Retinal pigment epithelial cell (primary cell): ENCODE results near the gene SSX1.
"Not testable (repeated sequence)": the region's sequence is repeated elsewhere in the genome, so short reads cannot be mapped to it uniquely, and the experiment has no call there.

Source experiments
- DNase-seq: peaks from one replicate; pipeline ENCODE4 v3.0.0-alpha.2; 2010; ENCODE audit warnings: low read depth
- H3K4me3 ChIP-seq: 2 replicates; pipeline ENCODE4 v1.5.1; 2011; ENCODE audit warnings: mild to moderate bottlenecking, low read length, control low read depth, moderate library complexity
- TF ChIP-seq, protein P1 (sequence below): conservative IDR thresholded peaks from 2 replicates; pipeline ENCODE4 v1.5.1; 2011; ENCODE audit warnings: low read depth, low read length, control low read depth, inconsistent platforms

Gene SSX1

GRCh38 chrX:48255062-48255796 is at the start of gene SSX1:
SSX1 (plus strand) TSS chrX:48255392; CDS start chrX:48257242, 1,850 bp downstream.
- not testable (repeated sequence) for DNase-seq, H3K4me3 ChIP-seq

DNA sequence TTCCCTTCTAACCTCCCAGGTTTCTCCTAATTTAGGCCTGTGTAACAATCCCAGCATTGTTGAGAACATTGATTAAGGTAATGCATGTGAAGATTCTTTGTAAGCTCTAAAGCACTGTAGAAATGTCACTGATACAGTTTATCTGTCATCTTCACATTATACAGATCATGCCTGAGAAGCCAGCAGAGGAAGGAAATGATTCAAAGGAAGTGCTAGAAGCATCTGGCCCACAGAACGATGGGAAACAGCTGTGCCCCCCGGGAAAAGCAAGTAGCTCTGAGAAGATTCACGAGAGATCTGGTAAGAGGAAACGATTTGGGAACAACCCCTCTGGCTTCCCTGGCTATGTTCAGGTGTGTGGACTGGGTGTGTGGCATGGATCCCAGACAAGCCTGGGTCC is 40.9 kb upstream of the SSX1 start:
- H3K4me3 ChIP-seq, DNase-seq: not testable (repeated sequence)

DNA sequence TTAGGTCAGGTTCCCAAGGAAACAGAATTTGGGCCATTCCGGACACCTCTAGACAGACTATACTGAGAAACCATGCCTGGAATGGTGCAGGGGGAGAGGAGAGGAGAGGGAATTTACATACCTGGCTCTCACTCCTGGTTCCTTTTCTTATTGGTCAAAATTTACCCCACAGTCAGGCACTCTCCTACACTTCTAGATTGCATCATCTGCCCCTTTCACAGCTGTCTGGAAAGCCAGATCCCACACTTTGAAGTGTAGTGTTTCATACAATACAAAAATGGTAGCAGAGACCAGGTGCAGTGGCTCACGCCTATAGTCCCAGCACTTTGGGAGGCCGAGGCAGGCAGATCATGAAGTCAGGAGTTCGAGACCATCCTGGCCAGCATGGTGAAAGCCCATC is 31.0 kb upstream of the SSX1 start:
- not testable (repeated sequence) for DNase-seq, H3K4me3 ChIP-seq

- not testable (repeated sequence) for H3K4me3 ChIP-seq, DNase-seq
These were observed 2.2 kb upstream of the SSX1 start for GRCh38 chrX:48252945-48253344.

DNA sequence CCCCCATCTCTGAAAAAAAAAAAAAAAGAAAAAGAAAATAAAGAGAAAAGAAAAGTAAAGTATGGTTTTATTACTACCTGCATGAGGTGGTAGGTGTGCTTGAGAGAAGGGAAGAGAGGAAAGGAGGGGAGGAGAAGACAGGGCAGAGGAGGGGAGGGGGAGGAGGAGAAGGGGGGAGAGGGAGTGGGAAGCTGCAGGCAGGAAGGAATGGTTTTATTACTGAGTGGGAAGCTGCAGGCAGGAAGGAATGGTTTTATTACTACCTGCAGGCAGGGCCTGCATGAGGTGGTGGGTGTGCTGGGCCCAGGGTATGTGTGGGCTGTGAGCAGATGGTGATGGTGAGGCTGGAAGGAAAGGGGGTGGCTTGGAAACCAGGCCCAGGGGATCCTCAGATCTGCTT is 19.2 kb downstream of the SSX1 start:
- not testable (repeated sequence) for H3K4me3 ChIP-seq, DNase-seq

DNA sequence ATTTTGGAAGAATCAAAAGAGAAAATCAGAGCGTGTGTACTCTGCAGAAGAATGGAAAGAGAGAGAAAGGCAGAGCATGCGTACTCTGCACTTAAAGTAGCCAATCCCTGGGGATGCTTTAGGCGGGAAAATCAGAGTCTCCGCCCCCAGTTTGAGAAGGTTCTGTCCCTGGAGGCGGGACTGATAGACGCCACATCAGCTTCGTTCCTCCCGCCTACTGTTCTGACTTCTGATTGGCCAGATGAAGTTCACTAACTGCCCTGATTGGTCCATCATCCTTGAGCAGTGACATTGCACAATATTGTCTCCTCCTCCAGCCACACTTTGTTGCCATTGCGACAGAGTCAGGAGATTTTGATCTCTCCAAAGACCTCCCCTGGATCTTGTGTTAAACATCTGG is 23.8 kb downstream of the SSX1 start:
- H3K4me3 ChIP-seq: no peak overlapping the region
- DNase-seq: no peak
- TF ChIP-seq, protein P1, sequence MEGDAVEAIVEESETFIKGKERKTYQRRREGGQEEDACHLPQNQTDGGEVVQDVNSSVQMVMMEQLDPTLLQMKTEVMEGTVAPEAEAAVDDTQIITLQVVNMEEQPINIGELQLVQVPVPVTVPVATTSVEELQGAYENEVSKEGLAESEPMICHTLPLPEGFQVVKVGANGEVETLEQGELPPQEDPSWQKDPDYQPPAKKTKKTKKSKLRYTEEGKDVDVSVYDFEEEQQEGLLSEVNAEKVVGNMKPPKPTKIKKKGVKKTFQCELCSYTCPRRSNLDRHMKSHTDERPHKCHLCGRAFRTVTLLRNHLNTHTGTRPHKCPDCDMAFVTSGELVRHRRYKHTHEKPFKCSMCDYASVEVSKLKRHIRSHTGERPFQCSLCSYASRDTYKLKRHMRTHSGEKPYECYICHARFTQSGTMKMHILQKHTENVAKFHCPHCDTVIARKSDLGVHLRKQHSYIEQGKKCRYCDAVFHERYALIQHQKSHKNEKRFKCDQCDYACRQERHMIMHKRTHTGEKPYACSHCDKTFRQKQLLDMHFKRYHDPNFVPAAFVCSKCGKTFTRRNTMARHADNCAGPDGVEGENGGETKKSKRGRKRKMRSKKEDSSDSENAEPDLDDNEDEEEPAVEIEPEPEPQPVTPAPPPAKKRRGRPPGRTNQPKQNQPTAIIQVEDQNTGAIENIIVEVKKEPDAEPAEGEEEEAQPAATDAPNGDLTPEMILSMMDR: no peak

DNA sequence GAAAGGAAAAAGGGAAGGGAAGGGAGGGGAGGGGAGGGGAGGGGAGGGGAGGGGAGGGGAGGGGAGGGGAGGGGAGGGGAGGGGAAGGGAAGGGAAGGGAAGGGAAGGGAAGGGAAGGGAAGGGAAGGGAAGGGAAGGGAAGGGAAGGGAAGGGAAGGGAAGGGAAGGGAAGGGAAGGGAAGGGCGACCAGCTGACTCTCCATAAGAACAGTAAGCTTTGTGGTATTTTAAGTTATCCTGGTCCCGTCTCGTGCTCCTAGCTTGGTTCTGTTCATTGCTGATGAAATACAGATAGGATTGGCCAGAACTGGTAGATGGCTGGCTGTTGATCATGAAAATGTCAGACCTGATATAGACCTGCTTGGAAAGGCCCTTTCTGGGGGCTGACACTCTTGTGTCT is 25.5 kb downstream of the SSX1 start:
- H3K4me3 ChIP-seq, DNase-seq: not testable (repeated sequence)

- no peak for DNase-seq
- TF ChIP-seq, protein P1: no peak
These were observed 51.0 kb downstream of the SSX1 start for GRCh38 chrX:48306175-48306574.

DNA sequence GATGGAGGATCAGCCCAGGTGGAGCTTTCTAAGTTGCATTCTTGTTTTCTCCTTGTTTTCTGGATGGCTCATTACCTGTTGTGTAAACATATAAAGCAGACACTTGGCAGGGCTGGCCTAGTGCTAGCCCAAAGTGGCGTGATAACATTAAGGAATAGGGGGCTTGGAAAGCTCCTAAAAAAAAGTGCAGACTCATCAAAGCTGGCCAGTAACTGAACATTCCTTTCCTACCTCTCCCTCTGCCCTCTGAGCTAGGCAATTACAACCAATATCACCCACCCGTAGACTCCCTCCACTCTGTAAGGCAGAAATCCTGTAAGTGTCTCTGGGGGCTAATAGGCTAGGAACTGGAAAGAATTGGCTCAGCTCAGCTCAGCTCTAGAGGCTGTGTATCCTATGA is 58.8 kb downstream of the SSX1 start:
- not testable (repeated sequence) for H3K4me3 ChIP-seq

More at GRCh38 chrX:48306175-48306574, 51.0 kb downstream of the SSX1 start:
- no peak overlapping the region for H3K4me3 ChIP-seq

More for the DNA sequence above, 58.8 kb downstream of the SSX1 start:
- DNase-seq: not testable (repeated sequence)
